ENCODE measurements around the gene CAPN5. TPM values are rescaled to one million over a fixed set of nuclear protein-coding genes. Genes with fewer than 3 reads are reported as not detected.

CAPN5 gene
- total and polyA plus RNA-seq, 2 of the 13 experiments (the other 11 are each of a cell fraction or from before 2014, with no cell fraction given), result 0.27 to 1.2 TPM

DNA sequence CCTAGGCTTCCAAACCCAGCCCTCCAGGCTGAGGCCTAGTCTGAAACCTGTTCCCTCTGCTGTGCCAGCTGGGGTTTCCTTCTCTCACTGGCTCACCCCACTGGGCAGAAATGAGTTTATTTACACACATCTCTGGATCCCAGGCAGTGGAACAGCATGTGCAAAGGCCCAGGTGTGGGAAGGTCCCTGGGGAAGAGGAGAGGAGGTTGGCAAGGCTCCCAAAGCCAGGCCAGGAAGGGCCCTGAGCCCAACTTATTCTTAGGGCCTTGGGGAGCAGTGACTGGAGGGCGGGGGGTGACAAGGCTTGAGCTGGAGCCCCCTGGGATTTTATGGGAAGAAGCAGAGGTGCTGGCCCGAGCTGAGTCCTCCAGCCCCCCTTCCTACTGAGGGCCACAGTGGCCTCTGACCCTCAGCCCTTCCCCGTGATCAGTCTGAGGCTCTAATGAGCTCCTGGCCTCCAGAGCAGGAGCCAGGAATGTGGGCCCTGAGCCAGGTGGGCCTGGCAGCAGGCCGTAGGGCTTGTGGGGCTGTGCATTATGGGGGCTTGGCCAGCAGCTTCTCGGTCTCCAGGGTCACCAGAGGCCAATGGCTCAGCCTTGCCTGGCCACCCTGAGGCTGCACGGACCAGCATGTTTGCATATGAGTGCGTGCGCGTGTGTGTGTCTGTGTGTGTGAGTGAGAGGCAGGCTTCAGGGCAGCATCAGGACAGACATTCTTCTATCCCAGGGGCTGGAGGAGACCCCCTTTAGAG, 64.2 kb downstream of the CAPN5 start (continued):
- TF ChIP-seq ZNF839 (CRISPR knock-in tag; IDR thresholded peaks at IDR 0.05; ENCODE audit: borderline replicate concordance) (0 out of 2 replicates have a peak, but pooled peaks have one; percentile 58), YEATS4 (CRISPR knock-in tag; IDR thresholded peaks at IDR 0.05; ENCODE audit: borderline replicate concordance) (peak; percentile 53; the same call in 1 of the 2 replicates), KAT2B (IDR thresholded peaks at IDR 0.05; ENCODE audit: borderline replicate concordance, low read depth, low read length) (no peak), PTBP1 (IDR thresholded peaks at IDR 0.05; ENCODE audit: low read depth, low read length, poor library complexity, severe bottlenecking) (no peak), ZNF510 (CRISPR knock-in tag; IDR thresholded peaks at IDR 0.05; ENCODE audit: low read depth) (no peak), HNRNPK (IDR thresholded peaks at IDR 0.05; ENCODE audit: low read depth, low read length, poor library complexity, severe bottlenecking) (no peak), RBFOX2 (IDR thresholded peaks at IDR 0.05; ENCODE audit: low read depth, low read length) (no peak), ZSCAN22 (CRISPR knock-in tag; IDR thresholded peaks at IDR 0.05) (no peak), ZNF616 (CRISPR knock-in tag; IDR thresholded peaks at IDR 0.05; ENCODE audit: low read depth) (no peak), ZNF225 (CRISPR knock-in tag; IDR thresholded peaks at IDR 0.05) (no peak), KDM4B (CRISPR knock-in tag; IDR thresholded peaks at IDR 0.05) (0 out of 2 replicates have a peak, but pooled peaks have one; percentile 17), ZNF570 (CRISPR knock-in tag; IDR thresholded peaks at IDR 0.05; ENCODE audit: borderline replicate concordance) (no peak), MTF2 (CRISPR knock-in tag; IDR thresholded peaks at IDR 0.05; ENCODE audit: borderline replicate concordance) (no peak), ZNF24 (IDR thresholded peaks at IDR 0.05) (no peak), ZNF781 (CRISPR knock-in tag; IDR thresholded peaks at IDR 0.05; ENCODE audit: borderline replicate concordance, not compliant biosample characterization) (no peak), HDAC2 (CRISPR knock-in tag; IDR thresholded peaks at IDR 0.05) (peak; percentile 79; the same call in 1 of the 2 replicates), SMAD9 (CRISPR knock-in tag; IDR thresholded peaks at IDR 0.05) (no peak), ZNF329 (CRISPR knock-in tag; IDR thresholded peaks at IDR 0.05; ENCODE audit: low read depth) (no peak), NFKBIZ (CRISPR knock-in tag; IDR thresholded peaks at IDR 0.05) (no peak), ZNF253 (CRISPR knock-in tag; IDR thresholded peaks at IDR 0.05; ENCODE audit: borderline replicate concordance) (no peak), THYN1 (CRISPR knock-in tag; IDR thresholded peaks at IDR 0.05; ENCODE audit: borderline replicate concordance, low read depth) (no peak), MXD4 (CRISPR knock-in tag; IDR thresholded peaks at IDR 0.05) (peak; percentile 21; the same call in 1 of the 2 replicates)
- TF ChIP-seq, protein P1, sequence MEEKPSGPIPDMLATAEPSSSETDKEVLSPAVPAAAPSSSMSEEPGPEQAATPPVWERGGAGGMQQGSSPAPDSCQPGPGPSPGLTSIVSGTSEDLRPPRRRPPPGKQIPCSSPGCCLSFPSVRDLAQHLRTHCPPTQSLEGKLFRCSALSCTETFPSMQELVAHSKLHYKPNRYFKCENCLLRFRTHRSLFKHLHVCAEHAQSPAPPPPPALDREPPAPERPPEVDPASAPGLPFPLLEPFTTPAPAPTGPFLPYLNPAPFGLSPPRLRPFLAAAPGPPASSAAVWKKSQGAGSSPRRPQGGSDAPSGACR (CRISPR knock-in tag; IDR thresholded peaks at IDR 0.05), result peak; percentile 56; the same call in 1 of the 2 replicates
- TF ChIP-seq, protein P2, sequence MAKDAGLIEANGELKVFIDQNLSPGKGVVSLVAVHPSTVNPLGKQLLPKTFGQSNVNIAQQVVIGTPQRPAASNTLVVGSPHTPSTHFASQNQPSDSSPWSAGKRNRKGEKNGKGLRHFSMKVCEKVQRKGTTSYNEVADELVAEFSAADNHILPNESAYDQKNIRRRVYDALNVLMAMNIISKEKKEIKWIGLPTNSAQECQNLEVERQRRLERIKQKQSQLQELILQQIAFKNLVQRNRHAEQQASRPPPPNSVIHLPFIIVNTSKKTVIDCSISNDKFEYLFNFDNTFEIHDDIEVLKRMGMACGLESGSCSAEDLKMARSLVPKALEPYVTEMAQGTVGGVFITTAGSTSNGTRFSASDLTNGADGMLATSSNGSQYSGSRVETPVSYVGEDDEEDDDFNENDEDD (CRISPR knock-in tag; IDR thresholded peaks at IDR 0.05; ENCODE audit: borderline replicate concordance), result no peak
- TF ChIP-seq, protein P3, sequence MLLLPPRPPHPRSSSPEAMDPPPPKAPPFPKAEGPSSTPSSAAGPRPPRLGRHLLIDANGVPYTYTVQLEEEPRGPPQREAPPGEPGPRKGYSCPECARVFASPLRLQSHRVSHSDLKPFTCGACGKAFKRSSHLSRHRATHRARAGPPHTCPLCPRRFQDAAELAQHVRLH (CRISPR knock-in tag; IDR thresholded peaks at IDR 0.05; ENCODE audit: borderline replicate concordance, low read depth), result no peak
- TF ChIP-seq, protein P4, sequence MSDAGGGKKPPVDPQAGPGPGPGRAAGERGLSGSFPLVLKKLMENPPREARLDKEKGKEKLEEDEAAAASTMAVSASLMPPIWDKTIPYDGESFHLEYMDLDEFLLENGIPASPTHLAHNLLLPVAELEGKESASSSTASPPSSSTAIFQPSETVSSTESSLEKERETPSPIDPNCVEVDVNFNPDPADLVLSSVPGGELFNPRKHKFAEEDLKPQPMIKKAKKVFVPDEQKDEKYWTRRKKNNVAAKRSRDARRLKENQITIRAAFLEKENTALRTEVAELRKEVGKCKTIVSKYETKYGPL (CRISPR knock-in tag; IDR thresholded peaks at IDR 0.05), result no peak
- TF ChIP-seq, protein P5, sequence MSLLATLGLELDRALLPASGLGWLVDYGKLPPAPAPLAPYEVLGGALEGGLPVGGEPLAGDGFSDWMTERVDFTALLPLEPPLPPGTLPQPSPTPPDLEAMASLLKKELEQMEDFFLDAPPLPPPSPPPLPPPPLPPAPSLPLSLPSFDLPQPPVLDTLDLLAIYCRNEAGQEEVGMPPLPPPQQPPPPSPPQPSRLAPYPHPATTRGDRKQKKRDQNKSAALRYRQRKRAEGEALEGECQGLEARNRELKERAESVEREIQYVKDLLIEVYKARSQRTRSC (CRISPR knock-in tag; IDR thresholded peaks at IDR 0.05; ENCODE audit: low read depth), result no peak

Data from HepG2 (cell line).